GM13977 (cell line): ENCODE results near the gene VSIR.
A peak's percentile ranks its signal among the peaks of the same experiment; 100 is the strongest.

ENCODE experiments used
- DNase-seq: peaks from one replicate; pipeline ENCODE4 v3.0.0; 2012; ENCODE audit warnings: low spot score
- in situ Hi-C: fragments of 300-500 bp; cut with MboI; formaldehyde crosslinking; loops from one replicate; pipeline ENCODE4 v1.12.0; 2022; ENCODE audit warnings: low sequenced_read_pairs, low pct_unique_long_range_greater_than_20kb, mixed read lengths, inconsistent platforms; ENCODE audit not compliant: unreplicated experiment
- TF ChIP-seq, protein P1 (sequence below): IDR thresholded peaks from 2 replicates; pipeline ENCODE4 v1.5.1; 2012; ENCODE audit warnings: mild to moderate bottlenecking, control low read depth; ENCODE audit not compliant: insufficient read depth; ENCODE audit errors: extremely low read depth, missing control alignments

Gene VSIR

DNA sequence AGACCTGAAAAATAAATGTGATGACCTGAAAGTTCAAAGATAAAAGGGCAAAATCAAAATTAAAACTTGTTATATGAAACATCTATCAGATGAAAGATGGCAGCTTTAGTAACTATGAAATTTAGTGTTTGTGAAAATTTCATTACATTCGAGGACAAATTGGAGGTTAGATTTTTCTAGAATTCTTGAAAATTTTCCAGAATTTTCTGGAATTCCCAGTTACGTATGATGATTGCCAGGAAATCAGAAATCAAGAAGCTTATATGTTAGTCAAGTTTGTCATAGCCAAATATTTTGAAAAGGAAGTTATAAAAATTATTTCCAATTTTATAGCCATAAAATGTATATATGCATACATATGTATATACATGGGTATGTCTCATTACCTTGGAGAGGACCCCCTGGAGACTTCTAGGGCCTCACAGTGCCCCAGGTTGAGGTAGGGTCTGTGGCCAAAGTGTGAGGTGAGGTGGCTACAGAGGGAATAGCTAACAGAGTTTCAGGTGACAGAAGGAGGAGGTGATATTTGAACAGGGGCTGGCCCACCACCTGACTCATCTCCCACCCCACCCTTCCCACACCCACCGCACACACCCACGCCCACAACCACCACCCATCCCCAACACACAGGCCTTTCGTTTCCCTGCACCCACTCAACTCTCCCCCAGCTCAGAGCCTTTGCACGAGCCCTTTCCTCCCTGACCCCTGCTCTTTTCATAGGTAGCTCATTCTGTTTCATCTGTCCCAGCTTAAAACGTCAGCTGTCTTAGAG lies 75.2 kb downstream of the VSIR start:
- DNase-seq: peak; percentile 72
- in situ Hi-C loops: no loop called here
- TF ChIP-seq, protein P1, sequence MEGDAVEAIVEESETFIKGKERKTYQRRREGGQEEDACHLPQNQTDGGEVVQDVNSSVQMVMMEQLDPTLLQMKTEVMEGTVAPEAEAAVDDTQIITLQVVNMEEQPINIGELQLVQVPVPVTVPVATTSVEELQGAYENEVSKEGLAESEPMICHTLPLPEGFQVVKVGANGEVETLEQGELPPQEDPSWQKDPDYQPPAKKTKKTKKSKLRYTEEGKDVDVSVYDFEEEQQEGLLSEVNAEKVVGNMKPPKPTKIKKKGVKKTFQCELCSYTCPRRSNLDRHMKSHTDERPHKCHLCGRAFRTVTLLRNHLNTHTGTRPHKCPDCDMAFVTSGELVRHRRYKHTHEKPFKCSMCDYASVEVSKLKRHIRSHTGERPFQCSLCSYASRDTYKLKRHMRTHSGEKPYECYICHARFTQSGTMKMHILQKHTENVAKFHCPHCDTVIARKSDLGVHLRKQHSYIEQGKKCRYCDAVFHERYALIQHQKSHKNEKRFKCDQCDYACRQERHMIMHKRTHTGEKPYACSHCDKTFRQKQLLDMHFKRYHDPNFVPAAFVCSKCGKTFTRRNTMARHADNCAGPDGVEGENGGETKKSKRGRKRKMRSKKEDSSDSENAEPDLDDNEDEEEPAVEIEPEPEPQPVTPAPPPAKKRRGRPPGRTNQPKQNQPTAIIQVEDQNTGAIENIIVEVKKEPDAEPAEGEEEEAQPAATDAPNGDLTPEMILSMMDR: no peak
